ENCODE measurements around the gene SRBD1. TPM values are rescaled to one million over a fixed set of nuclear protein-coding genes. Genes with fewer than 3 reads are reported as not detected.

Gene SRBD1
- total and polyA plus RNA-seq, 2 of the 8 experiments (the other 6 are each of a cell fraction or from before 2014, with no cell fraction given) = 4.6 to 20.0 TPM

- Histone ChIP-seq H4K91ac (replicated peaks; ENCODE audit: insufficient read length, low read length) (no peak overlapping the region), H3K79me2 (ENCODE audit: control insufficient read depth in 1 of 2, insufficient read depth in 2 of 2, low read length in 2 of 2) (no peaks in the 10 kb centered on the region), H2BK20ac (ENCODE audit: low read length) (no peak overlapping the region), H4K8ac (ENCODE audit: extremely low read depth, insufficient read depth, low read length) (no peak overlapping the region), H3K23ac (ENCODE audit: insufficient read length) (no peak overlapping the region), H2AK5ac (ENCODE audit: low read depth, low read length) (no peak overlapping the region), H3K23me2 (ENCODE audit: low read depth, low read length) (no peaks in the 10 kb centered on the region), H2BK12ac (ENCODE audit: low read depth, low read length) (no peak overlapping the region), H4K20me1 (replicated peaks in 1 of 2; ENCODE audit: control insufficient read depth in 1 of 2, insufficient read depth in 2 of 2, low read length in 2 of 2) (no peaks in the 10 kb centered on the region), H3K56ac (replicated peaks; ENCODE audit: insufficient read length, low read depth, low read length) (no peak overlapping the region), H3K9ac (replicated peaks in 1 of 4; ENCODE audit: extremely low read depth in 1 of 4, low read depth in 3 of 4, low read length in 3 of 4) (no peak overlapping the region), H2BK15ac (ENCODE audit: low read length) (no peak overlapping the region), H3K14ac (ENCODE audit: insufficient read length) (no peak overlapping the region), H3K27me3 (replicated peaks in 1 of 4; ENCODE audit: control insufficient read depth in 3 of 4, extremely low read depth in 1 of 4, insufficient read depth in 3 of 4, low read length in 3 of 4) (no peaks in the 10 kb centered on the region), H3K4me2 (ENCODE audit: insufficient read depth in 1 of 2, low read depth in 2 of 2, low read length in 2 of 2) (no peak overlapping the region), H2BK5ac (ENCODE audit: low read depth, low read length) (no peak overlapping the region), H2AFZ (ENCODE audit: low read length) (no peak overlapping the region), H3K36me3 (ENCODE audit: control insufficient read depth in 2 of 4, insufficient read depth in 4 of 4, low read length in 3 of 4) (peaks cover 0 to 33% (median 9%) of the 10 kb centered on the region in 4 experiments; a peak in 2 of 8 replicates), H3K9me3 (ENCODE audit: insufficient read depth in 2 of 2, low read depth in 1 of 2, low read length in 1 of 2) (no peaks in the 10 kb centered on the region), H4K5ac (ENCODE audit: insufficient read length, low read depth, low read length) (no peak overlapping the region), H2BK120ac (replicated peaks; ENCODE audit: low read depth, low read length) (no peak overlapping the region), H3K27ac (ENCODE audit: low read depth, low read length) (no peak overlapping the region), H3K4me3 (ENCODE audit: extremely low read depth in 1 of 4, insufficient read depth in 2 of 4, low read depth in 3 of 4, low read length in 4 of 4) (no peak overlapping the region), H3K79me1 (ENCODE audit: low read depth, low read length) (no peaks in the 10 kb centered on the region), H3K4ac (replicated peaks; ENCODE audit: insufficient read length, low read depth, low read length) (no peak overlapping the region), H3K18ac (ENCODE audit: extremely low read depth, low read length) (no peak overlapping the region), H3K4me1 (replicated peaks in 1 of 4; ENCODE audit: control insufficient read depth in 3 of 4, insufficient read depth in 4 of 4, low read length in 3 of 4) (no peaks in the 10 kb centered on the region)
- FAIRE-seq (no peak), DNase-seq (ENCODE audit: low read depth in 1 of 2, low spot score in 2 of 2) (no peak)
- POLR2A ChIA-PET (ENCODE audit: partially characterized antibody) = no interaction called here
- CTCF ChIA-PET (ENCODE audit: partially characterized antibody) = interaction anchor here (0.7 to 1.0 kb wide), 3 partner anchors 9 to 401 kb away, joined by 3 to 4 read pairs (median 4); no protein-coding TSS in a partner anchor
- TF ChIP-seq KDM1A (IDR thresholded peaks at IDR 0.05; ENCODE audit: borderline replicate concordance, low read length) (no peak), KDM5A (IDR thresholded peaks at IDR 0.05; ENCODE audit: low read length) (no peak), E2F6 (IDR thresholded peaks at IDR 0.05) (no peak), POLR2AphosphoS5 (IDR thresholded peaks at IDR 0.05; ENCODE audit: low read depth, low read length) (no peak), HDAC6 (IDR thresholded peaks at IDR 0.05; ENCODE audit: low read depth, low read length) (no peak), ZNF274 (IDR thresholded peaks at IDR 0.05; ENCODE audit: borderline replicate concordance, extremely low read depth, low read length) (no peak), GTF2F1 (IDR thresholded peaks at IDR 0.05; ENCODE audit: borderline replicate concordance, low read depth, low read length) (no peak), CREB1 (IDR thresholded peaks at IDR 0.05) (no peak), TCF12 (IDR thresholded peaks at IDR 0.05; ENCODE audit: low read depth, low read length) (no peak), ATF2 (IDR thresholded peaks at IDR 0.05; ENCODE audit: low read length) (no peak), CTCF (IDR thresholded peaks at IDR 0.05; ENCODE audit: control extremely low read depth in 1 of 3, insufficient read depth in 1 of 3, low read depth in 1 of 3, low read length in 3 of 3) (no peak)
Measured at GRCh38 chr2:45545943-45546342, 65.1 kb downstream of the SRBD1 start.

All from H1 (cell line).